HG02642 (cell line): ENCODE results near the gene TMEM179B.

Experiments used
- ATAC-seq: cut with Tn5 transposase; IDR thresholded peaks from one replicate; pipeline ENCODE4 v1.9.1; 2021; ENCODE audit warnings: mild to moderate bottlenecking; ENCODE audit not compliant: unreplicated experiment, poor library complexity

Gene TMEM179B

GRCh38 chr11:62830904-62831519 lies 43.8 kb downstream of the TMEM179B start:
- no peak for ATAC-seq

- ATAC-seq, result peak; percentile 86
Measured at GRCh38 chr11:62831520-62832335, 44.5 kb downstream of the TMEM179B start, which contains the start of gene STX5. Gene STX5, minus strand, starts transcription at chr11:62832051. Its CDS starts 808 bp downstream, at chr11:62831243.

DNA sequence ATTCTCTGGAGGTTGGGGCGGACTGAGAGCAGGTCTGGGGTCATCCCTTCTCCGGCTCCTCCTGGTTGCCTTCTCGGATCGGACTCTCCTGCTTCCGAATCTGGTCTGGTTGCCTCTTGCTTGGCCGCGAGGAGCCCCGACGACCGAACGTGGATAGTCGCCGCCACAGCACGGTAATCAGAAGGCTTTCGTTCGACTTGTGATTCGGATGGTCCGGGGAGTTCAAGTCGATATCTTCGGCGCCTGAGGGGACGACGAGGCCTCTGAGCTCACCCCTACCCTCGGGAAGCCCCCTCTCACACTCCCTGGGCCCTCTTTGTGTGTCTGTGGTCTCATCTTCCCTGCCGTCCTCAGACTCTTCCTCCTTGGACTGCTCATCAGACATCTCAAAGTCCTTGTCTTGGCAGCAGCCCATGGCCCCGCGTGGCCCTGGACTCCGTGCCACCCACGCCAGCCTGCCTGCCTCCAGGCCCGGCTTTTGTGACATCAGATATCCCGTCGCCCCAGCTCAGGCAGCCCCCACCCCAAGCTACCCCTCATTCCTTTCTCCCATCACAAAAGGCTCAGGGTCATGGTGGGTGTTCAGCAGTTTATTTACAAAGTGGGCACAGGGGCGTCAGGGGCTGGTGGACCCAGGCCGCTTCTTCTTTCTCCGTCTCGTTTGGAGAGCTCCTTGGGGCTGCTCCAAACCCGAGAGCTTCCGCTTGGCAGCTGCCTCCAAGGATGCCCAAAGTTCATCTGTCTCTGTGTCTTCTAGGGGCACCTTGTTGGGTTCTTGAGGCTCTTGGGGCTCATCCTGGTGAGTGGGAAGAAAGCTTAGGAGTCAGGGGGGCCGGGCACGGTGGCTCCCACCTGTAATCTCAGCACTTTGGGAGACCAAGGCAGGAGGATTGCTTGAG lies 45.4 kb downstream of the TMEM179B start, which contains the start of gene TEX54:
TSS of gene TEX54 (minus strand) at position 506 of the 899 bp plus-strand sequence.
- ATAC-seq, result no peak

- ATAC-seq, result no peak
Measured at GRCh38 chr11:62835336-62835735, 48.1 kb downstream of the TMEM179B start.

DNA sequence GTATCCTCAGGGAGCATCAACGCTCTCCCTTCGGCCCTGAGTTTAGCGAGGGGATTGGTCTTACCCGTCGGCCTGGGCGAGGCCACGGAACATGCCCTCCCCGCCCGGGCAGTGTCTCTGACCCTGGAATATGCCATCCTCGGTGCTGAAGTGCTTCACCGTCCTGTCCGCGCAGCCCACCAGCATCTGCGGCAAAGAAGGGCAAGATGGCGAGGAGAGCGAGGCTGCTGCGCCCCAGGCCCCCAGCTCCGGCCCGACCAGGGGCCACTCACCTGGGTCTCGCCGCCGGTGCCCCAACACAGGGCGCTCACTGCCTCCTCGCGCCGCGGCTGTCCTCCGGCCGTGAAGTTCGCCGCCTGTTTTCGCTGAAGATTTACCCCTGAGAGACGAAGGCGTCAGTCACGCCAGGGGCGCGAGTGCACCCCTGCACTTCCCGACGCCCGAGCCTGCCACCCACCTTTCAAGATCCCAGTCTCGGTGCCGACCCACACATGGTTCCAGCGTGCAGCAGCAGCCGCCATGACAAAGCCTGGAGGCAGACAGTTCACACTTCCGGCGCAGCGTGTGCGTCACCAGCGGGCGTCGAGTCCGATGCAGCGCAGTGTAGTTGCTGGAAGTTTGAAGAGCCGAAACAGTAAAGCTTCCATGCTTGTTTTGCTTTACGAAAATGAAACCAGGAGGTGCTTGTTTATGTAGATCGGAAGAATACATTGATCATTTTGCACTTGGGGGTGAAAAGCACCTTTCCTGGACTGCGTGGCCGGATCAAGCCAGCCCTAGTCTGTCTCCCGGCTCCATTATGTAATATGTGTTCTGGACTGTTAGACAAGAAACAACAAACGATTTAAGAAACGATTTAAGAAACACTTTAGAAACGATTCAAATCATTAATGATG lies 52.1 kb downstream of the TMEM179B start, which contains the start of gene WDR74:
TSS of gene WDR74 (minus strand) at position 541 of the 896 bp plus-strand sequence. CDS start at position 521, 20 bp downstream.
- ATAC-seq, result peak; percentile 50
